Testis (tissue), 2 donors: ENCODE results near the gene CBFB.

Experiments used
- POLR2A ChIP-seq: fragments of 450-650 bp; IDR thresholded peaks from one replicate; pipeline ENCODE4 v1.6.1; 2017; ENCODE audit warnings: antibody characterized with exemption, mild to moderate bottlenecking, moderate library complexity
- TF ChIP-seq, protein P1 (sequence below), 3 experiments: fragments of 450-650 bp in 2 of 3; fragments of 200-600 bp in 1 of 3; sonication (generic) in 1 of 3; IDR thresholded peaks; one replicate each; pipeline ENCODE4 v1.5.1; 2016 to 2019; ENCODE audit warnings: antibody characterized with exemption in 3 of 3, mild to moderate bottlenecking in 2 of 3, moderate library complexity in 1 of 3

DNA sequence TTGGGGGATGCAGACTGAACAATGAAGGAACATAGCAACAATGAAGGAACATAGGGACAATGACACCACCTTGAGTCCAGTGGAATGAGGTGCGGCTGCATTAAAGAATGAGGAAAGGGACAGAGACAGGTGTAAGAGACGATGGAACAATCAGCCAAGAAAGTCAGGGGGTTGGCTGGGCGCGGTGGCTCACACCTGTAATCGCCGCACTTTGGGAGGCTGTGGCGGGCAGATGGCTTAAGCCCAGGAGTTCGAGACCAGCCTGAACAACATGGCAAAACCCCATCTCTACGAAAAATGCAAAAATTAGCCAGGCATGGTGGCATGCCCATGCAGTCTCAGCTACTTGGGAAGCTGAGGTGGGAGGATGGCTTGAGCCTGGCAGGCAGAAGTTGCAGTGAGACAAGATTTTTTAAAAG is 13.6 kb upstream of the CBFB start:
- TF ChIP-seq, protein P1, sequence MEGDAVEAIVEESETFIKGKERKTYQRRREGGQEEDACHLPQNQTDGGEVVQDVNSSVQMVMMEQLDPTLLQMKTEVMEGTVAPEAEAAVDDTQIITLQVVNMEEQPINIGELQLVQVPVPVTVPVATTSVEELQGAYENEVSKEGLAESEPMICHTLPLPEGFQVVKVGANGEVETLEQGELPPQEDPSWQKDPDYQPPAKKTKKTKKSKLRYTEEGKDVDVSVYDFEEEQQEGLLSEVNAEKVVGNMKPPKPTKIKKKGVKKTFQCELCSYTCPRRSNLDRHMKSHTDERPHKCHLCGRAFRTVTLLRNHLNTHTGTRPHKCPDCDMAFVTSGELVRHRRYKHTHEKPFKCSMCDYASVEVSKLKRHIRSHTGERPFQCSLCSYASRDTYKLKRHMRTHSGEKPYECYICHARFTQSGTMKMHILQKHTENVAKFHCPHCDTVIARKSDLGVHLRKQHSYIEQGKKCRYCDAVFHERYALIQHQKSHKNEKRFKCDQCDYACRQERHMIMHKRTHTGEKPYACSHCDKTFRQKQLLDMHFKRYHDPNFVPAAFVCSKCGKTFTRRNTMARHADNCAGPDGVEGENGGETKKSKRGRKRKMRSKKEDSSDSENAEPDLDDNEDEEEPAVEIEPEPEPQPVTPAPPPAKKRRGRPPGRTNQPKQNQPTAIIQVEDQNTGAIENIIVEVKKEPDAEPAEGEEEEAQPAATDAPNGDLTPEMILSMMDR (IDR thresholded peaks at IDR 0.05) = no peak
- TF ChIP-seq POLR2A = no peak
